ENCODE measurements around the gene PTPN1.

PTPN1 gene

GRCh38 chr20:50628853-50629669 lies 118.9 kb downstream of the PTPN1 start:
- H3K4me3 ChIP-seq (replicated peaks in 1 of 2; ENCODE audit: low read depth in 2 of 2, low read length in 2 of 2), result no peak overlapping the region
- no peak for TF ChIP-seq CTCF (IDR thresholded peaks at IDR 0.05; ENCODE audit: low read depth, low read length)
- no peak for DNase-seq (ENCODE audit: low read depth in 2 of 2)

GRCh38 chr20:50629670-50630045 lies 119.5 kb downstream of the PTPN1 start:
- no peak for DNase-seq (ENCODE audit: low read depth in 2 of 2)
- no peak for TF ChIP-seq CTCF (IDR thresholded peaks at IDR 0.05; ENCODE audit: low read depth, low read length)
- no peak overlapping the region for H3K4me3 ChIP-seq (replicated peaks in 1 of 2; ENCODE audit: low read depth in 2 of 2, low read length in 2 of 2)

- no peak for TF ChIP-seq CTCF (IDR thresholded peaks at IDR 0.05; ENCODE audit: low read depth, low read length)
- no peak for DNase-seq (ENCODE audit: low read depth in 2 of 2)
- H3K4me3 ChIP-seq (replicated peaks in 1 of 2; ENCODE audit: low read depth in 2 of 2, low read length in 2 of 2), result no peak overlapping the region
Measured at GRCh38 chr20:50630578-50631263, 120.5 kb downstream of the PTPN1 start.

- no peak for DNase-seq (ENCODE audit: low read depth in 2 of 2)
- H3K4me3 ChIP-seq (replicated peaks in 1 of 2; ENCODE audit: low read depth in 2 of 2, low read length in 2 of 2), result no peak overlapping the region
- TF ChIP-seq CTCF (IDR thresholded peaks at IDR 0.05; ENCODE audit: low read depth, low read length), result no peak
Measured at GRCh38 chr20:50632236-50632635, 122.1 kb downstream of the PTPN1 start.

GRCh38 chr20:50632701-50633100 lies 122.5 kb downstream of the PTPN1 start:
- TF ChIP-seq CTCF (IDR thresholded peaks at IDR 0.05; ENCODE audit: low read depth, low read length), result no peak
- no peak overlapping the region for H3K4me3 ChIP-seq (replicated peaks in 1 of 2; ENCODE audit: low read depth in 2 of 2, low read length in 2 of 2)
- DNase-seq (ENCODE audit: low read depth in 2 of 2), result no peak

GRCh38 chr20:50633361-50633760 lies 123.2 kb downstream of the PTPN1 start:
- no peak overlapping the region for H3K4me3 ChIP-seq (replicated peaks in 1 of 2; ENCODE audit: low read depth in 2 of 2, low read length in 2 of 2)
- no peak for DNase-seq (ENCODE audit: low read depth in 2 of 2)
- no peak for TF ChIP-seq CTCF (IDR thresholded peaks at IDR 0.05; ENCODE audit: low read depth, low read length)
